Measurements from ENCODE around the gene KRT26. TPM values are rescaled to one million over a fixed set of nuclear protein-coding genes. Genes with fewer than 3 reads are reported as not detected.
A peak's percentile ranks its signal among the peaks of the same experiment; 100 is the strongest.
"Not testable (repeated sequence)": the region's sequence is repeated elsewhere in the genome, so short reads cannot be mapped to it uniquely, and the experiment has no call there.

Gene KRT26
- total RNA-seq, 1 donor from 2014 or later: not detected

DNA sequence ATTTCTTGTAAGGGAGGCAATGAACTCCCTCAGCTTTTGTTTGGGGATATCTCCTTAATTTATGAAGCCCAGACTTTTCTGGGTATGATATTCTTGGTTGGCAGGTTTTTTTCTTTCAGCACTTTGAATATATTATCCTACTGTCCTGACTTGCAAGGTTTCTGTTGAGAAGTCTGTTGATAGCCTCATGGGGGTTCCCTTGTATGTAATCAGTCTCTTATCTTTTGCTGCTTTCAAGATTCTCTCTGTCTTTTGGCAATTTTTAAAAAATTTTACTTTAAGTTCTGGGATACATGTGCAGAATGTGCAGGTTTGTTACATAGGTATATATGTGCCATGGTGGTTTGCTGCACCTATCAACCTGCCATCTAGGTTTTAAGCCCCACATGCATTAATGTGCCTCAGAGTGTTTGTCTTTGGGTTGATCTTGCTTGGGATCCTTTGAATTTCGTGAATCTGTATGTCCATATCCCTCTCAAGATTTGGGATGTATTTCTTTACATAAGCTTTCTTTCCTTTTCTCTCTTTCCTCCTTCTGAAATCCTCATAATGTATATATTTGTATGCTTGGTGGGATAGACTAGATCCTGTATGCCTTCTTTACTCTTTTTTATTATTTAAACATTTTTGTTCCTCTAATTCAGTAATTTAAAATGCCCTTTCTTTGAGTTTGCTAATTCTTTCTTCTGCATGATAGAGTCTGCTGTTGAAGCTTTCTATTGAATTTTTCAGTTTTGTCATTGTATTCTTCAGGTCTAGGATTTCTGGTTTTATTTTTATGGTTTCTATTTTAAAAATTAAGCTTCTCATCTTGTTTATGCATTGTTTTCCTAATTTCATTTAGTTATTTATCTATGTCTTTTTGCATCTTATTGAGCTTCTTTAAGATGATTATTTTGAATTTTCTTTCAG lies 11.6 kb downstream of the KRT26 start:
- Histone ChIP-seq H3K36me3 (ENCODE audit: control insufficient read depth, insufficient read depth, low read length) (no peaks in the 10 kb centered on the region), H3K27me3 (ENCODE audit: control insufficient read depth, insufficient read depth, low read length) (no peaks in the 10 kb centered on the region), H3K4me3 (ENCODE audit: low read depth, low read length) (no peak overlapping the region)
- no peak for FAIRE-seq
- DNase-seq (ENCODE audit: low read depth): no peak
- TF ChIP-seq, protein P1, sequence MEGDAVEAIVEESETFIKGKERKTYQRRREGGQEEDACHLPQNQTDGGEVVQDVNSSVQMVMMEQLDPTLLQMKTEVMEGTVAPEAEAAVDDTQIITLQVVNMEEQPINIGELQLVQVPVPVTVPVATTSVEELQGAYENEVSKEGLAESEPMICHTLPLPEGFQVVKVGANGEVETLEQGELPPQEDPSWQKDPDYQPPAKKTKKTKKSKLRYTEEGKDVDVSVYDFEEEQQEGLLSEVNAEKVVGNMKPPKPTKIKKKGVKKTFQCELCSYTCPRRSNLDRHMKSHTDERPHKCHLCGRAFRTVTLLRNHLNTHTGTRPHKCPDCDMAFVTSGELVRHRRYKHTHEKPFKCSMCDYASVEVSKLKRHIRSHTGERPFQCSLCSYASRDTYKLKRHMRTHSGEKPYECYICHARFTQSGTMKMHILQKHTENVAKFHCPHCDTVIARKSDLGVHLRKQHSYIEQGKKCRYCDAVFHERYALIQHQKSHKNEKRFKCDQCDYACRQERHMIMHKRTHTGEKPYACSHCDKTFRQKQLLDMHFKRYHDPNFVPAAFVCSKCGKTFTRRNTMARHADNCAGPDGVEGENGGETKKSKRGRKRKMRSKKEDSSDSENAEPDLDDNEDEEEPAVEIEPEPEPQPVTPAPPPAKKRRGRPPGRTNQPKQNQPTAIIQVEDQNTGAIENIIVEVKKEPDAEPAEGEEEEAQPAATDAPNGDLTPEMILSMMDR (IDR thresholded peaks at IDR 0.05; ENCODE audit: insufficient read depth, low read length, severe bottlenecking): no peak

DNA sequence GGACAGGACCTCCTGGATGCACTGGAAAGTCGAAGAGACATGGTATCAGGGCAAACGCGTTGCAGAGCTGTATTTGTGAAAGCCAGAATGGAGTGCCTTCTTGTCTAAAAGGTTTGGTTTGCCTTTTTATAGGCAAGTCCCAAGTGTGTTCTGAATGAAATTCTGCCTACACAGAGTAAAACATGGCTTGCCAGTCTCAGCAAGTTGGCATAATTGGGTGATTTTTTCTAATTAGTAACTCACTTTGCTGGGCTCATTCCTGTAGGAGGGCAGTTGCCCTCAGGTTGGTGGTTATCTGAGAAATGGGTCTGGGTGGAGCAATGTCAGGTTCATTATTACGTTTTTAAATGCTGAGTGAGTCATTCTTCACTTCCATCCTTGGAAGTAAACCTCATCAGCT lies 16.8 kb downstream of the KRT26 start, which contains the start of gene KRT25:
Gene KRT25 (minus strand): TSS at position 101 of the 400 bp plus-strand sequence. CDS start 60 bp downstream, at position 41.
- Histone ChIP-seq H3K36me3 (ENCODE audit: control insufficient read depth, insufficient read depth, low read length) (no peaks in the 10 kb centered on the region), H3K27me3 (ENCODE audit: control insufficient read depth, insufficient read depth, low read length) (no peaks in the 10 kb centered on the region), H3K4me3 (ENCODE audit: low read depth, low read length) (no peak within 1 kb of the TSS)
- TF ChIP-seq, protein P1 (IDR thresholded peaks at IDR 0.05; ENCODE audit: insufficient read depth, low read length, severe bottlenecking): no peak
- no peak for DNase-seq (ENCODE audit: low read depth)
- peak; percentile 32 for FAIRE-seq

DNA sequence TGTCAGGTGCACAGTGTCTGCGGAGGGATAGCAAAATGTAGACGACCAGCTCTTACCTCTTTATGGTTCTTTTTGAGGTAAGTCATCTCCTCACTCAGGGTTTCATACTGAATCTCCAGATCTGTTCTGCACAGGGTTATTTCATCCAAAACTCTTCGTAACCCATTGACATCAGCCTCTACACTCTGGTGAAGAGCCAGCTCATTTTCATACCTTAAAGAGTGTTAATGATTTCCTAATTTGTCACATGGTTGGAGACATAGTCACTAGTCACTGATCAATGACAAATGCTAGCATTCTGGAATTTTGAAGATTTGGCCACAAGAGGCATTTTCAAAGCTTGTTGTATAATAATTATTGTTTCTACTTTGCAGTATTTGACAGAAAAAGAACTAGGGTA lies 18.2 kb downstream of the KRT26 start:
- FAIRE-seq: no peak
- DNase-seq (ENCODE audit: low read depth): no peak
- no peak overlapping the region for H3K4me3 ChIP-seq (ENCODE audit: low read depth, low read length)
- H3K27me3 ChIP-seq (ENCODE audit: control insufficient read depth, insufficient read depth, low read length): no peaks in the 10 kb centered on the region
- TF ChIP-seq, protein P1 (IDR thresholded peaks at IDR 0.05; ENCODE audit: insufficient read depth, low read length, severe bottlenecking): no peak
- H3K36me3 ChIP-seq (ENCODE audit: control insufficient read depth, insufficient read depth, low read length): no peaks in the 10 kb centered on the region

DNA sequence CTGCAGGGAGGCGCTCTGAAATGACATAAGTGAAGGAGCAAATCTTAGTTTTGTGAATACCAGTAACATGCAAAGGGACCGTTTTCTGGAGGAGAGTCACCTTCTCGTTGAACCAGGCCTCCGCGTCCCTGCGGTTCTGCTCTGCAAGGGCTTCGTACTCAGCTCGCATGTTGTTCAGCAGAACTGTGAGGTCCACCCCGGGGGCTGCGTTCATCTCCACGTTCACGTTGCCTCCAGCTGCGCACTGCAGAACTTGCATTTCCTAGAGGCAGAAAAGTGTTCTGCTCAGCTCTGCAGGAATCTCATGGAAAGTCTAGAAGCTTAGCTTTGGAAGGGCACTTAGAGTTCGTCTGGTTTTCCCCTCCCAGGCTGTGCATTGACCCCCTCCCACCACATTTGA lies 20.9 kb downstream of the KRT26 start:
- DNase-seq (ENCODE audit: low read depth) (no peak), FAIRE-seq (no peak)
- no peak overlapping the region for H3K4me3 ChIP-seq (ENCODE audit: low read depth, low read length)
- TF ChIP-seq, protein P1 (IDR thresholded peaks at IDR 0.05; ENCODE audit: insufficient read depth, low read length, severe bottlenecking): no peak
- H3K36me3 ChIP-seq (ENCODE audit: control insufficient read depth, insufficient read depth, low read length): no peaks in the 10 kb centered on the region
- H3K27me3 ChIP-seq (ENCODE audit: control insufficient read depth, insufficient read depth, low read length): no peaks in the 10 kb centered on the region

DNA sequence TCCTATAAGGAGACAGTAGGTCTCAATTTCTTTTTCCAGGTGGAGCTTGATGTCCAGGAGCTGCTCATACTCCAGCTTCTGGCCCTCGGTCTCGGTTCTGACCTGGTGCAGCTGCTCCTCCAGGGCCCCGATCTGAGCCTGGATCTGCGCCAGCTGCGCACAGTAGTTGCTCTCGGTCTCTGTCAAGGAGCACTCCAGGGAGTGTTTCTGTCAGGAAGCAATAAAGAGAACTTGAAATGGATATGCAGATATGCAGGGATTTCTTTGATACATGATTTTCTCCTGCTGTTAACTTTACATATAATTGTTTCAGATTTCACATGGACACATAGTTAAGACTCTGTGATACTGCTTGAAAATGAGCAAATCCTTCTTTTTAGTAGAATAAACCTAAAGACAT lies 21.6 kb downstream of the KRT26 start:
- H3K27me3 ChIP-seq (ENCODE audit: control insufficient read depth, insufficient read depth, low read length): no peaks in the 10 kb centered on the region
- TF ChIP-seq, protein P1 (IDR thresholded peaks at IDR 0.05; ENCODE audit: insufficient read depth, low read length, severe bottlenecking): no peak
- no peaks in the 10 kb centered on the region for H3K36me3 ChIP-seq (ENCODE audit: control insufficient read depth, insufficient read depth, low read length)
- no peak overlapping the region for H3K4me3 ChIP-seq (ENCODE audit: low read depth, low read length)
- DNase-seq (ENCODE audit: low read depth) (no peak), FAIRE-seq (no peak)

DNA sequence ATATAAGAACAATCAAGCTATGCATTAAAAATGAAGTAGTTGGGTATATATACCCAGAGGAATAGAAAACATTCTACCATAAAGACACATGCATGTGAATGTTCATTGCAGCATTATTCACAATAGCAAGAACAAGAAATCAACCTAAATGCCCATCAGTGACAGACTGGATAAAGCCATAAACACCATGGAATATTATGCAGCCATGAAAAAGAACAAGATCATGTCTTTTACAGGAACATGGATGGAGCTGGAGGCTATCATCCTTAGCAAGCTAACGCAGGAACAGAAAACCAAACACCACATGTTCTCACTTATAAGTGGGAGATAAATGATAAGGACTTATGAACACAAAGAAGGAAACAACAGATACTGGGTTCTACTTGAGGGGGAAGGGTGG lies 23.3 kb downstream of the KRT26 start:
- not testable (repeated sequence) for H3K27me3 ChIP-seq (ENCODE audit: control insufficient read depth, insufficient read depth, low read length); DNase-seq (ENCODE audit: low read depth); H3K36me3 ChIP-seq (ENCODE audit: control insufficient read depth, insufficient read depth, low read length); FAIRE-seq; H3K4me3 ChIP-seq (ENCODE audit: low read depth, low read length)

Measured in bronchial epithelial cell (primary cell).